ENCODE data around the gene PPP2R5D. TPM values are rescaled to one million over a fixed set of nuclear protein-coding genes. Genes with fewer than 3 reads are reported as not detected.

PPP2R5D gene
- total RNA-seq, 4 donors from 2014 or later, result 35.1 to 51.9 (median 41.6) TPM

- H3K36me3 ChIP-seq, result peaks cover 28% of the 10 kb centered on the region
- 67% methylated on average over 17 of the region's 17 CpGs for whole genome bisulfite sequencing
- no peak for TF ChIP-seq EP300 (IDR thresholded peaks at IDR 0.05)
- TF ChIP-seq POLR2A (IDR thresholded peaks at IDR 0.05), result no peak
- TF ChIP-seq POLR2AphosphoS5 (IDR thresholded peaks at IDR 0.05), result no peak
- no peak for TF ChIP-seq CTCF (IDR thresholded peaks at IDR 0.05)
- no peaks in the 10 kb centered on the region for H3K9me3 ChIP-seq
- H3K27ac ChIP-seq, result peak overlapping the region; percentile 81
- H3K4me3 ChIP-seq, result peak overlapping the region; percentile 63
- H3K4me1 ChIP-seq, result peaks cover 31% of the 10 kb centered on the region
- no peak for DNase-seq (ENCODE audit: low spot score in 2 of 2)
- no peaks in the 10 kb centered on the region for H3K27me3 ChIP-seq
Measured at GRCh38 chr6:43054206-43054943, 70.0 kb downstream of the PPP2R5D start.

GRCh38 chr6:43055966-43056365 lies 71.6 kb downstream of the PPP2R5D start:
- Histone ChIP-seq H3K27ac (no peak overlapping the region), H3K4me1 (peaks cover 42% of the 10 kb centered on the region), H3K27me3 (no peaks in the 10 kb centered on the region), H3K36me3 (peaks cover 20% of the 10 kb centered on the region), H3K9me3 (no peaks in the 10 kb centered on the region), H3K4me3 (no peak overlapping the region)
- 82% methylated on average over 8 of the region's 8 CpGs for WGBS
- DNase-seq (ENCODE audit: low spot score in 2 of 2), result no peak
- TF ChIP-seq POLR2AphosphoS5 (IDR thresholded peaks at IDR 0.05) (no peak), EP300 (IDR thresholded peaks at IDR 0.05) (no peak), POLR2A (IDR thresholded peaks at IDR 0.05) (no peak), CTCF (IDR thresholded peaks at IDR 0.05) (no peak)

GRCh38 chr6:43058531-43058930 lies 74.2 kb downstream of the PPP2R5D start:
- Histone ChIP-seq H3K9me3 (no peaks in the 10 kb centered on the region), H3K36me3 (peaks cover 27% of the 10 kb centered on the region), H3K4me1 (peaks cover 31% of the 10 kb centered on the region), H3K27me3 (no peaks in the 10 kb centered on the region), H3K4me3 (peak overlapping the region; percentile 75), H3K27ac (peak overlapping the region; percentile 79)
- no peak for DNase-seq (ENCODE audit: low spot score in 2 of 2)
- WGBS, result 69% methylated on average over 1 of the region's 1 CpG
- TF ChIP-seq POLR2AphosphoS5 (IDR thresholded peaks at IDR 0.05) (no peak), POLR2A (IDR thresholded peaks at IDR 0.05) (no peak), CTCF (IDR thresholded peaks at IDR 0.05) (no peak), EP300 (IDR thresholded peaks at IDR 0.05) (no peak)

- peak; percentile 99 for DNase-seq (ENCODE audit: low spot score in 2 of 2)
- Histone ChIP-seq H3K4me3 (peak within 1 kb of the TSS; percentile 75), H3K4me1 (peaks cover 26% of the 10 kb centered on the region), H3K9me3 (no peaks in the 10 kb centered on the region), H3K27ac (peak within 1 kb of the TSS; percentile 79), H3K27me3 (no peaks in the 10 kb centered on the region), H3K36me3 (peaks cover 29% of the 10 kb centered on the region)
- TF ChIP-seq POLR2AphosphoS5 (IDR thresholded peaks at IDR 0.05) (peak in 2 of 3 donors; percentile 53 to 57), CTCF (IDR thresholded peaks at IDR 0.05) (no peak), POLR2A (IDR thresholded peaks at IDR 0.05) (peak in 1 of 2 donors; percentile 74)
- WGBS, result 0% methylated on average over 24 of the region's 64 CpGs
Measured at GRCh38 chr6:43059168-43060033, 75.0 kb downstream of the PPP2R5D start, which contains the start of the genes KLC4 and MRPL2. Gene KLC4, plus strand, starts transcription at chr6:43059631. Its CDS starts 1,705 bp downstream, at chr6:43061336. Gene MRPL2, minus strand, starts transcription at chr6:43059434. Its CDS starts 53 bp downstream, at chr6:43059381.
